ENCODE measurements around the gene CCDC183.
"Not testable (repeated sequence)": the region's sequence is repeated elsewhere in the genome, so short reads cannot be mapped to it uniquely, and the experiment has no call there.

The CCDC183 gene

GRCh38 chr9:136839229-136840139, 43.3 kb downstream of the CCDC183 start:
- no peak for DNase-seq (ENCODE audit: low spot score)

GRCh38 chr9:136840140-136840876, 44.2 kb downstream of the CCDC183 start:
- no peak for DNase-seq (ENCODE audit: low spot score)

GRCh38 chr9:136840877-136841645, 44.9 kb downstream of the CCDC183 start:
- peak; percentile 82 for DNase-seq (ENCODE audit: low spot score)

- DNase-seq (ENCODE audit: low spot score), result not testable (repeated sequence)
Observed at GRCh38 chr9:136841646-136842379, 45.7 kb downstream of the CCDC183 start.

- DNase-seq (ENCODE audit: low spot score), result peak; percentile 84
Observed at GRCh38 chr9:136842380-136842948, 46.3 kb downstream of the CCDC183 start, which contains the start of gene AJM1. TSS of gene AJM1 (plus strand) at chr9:136842478. CDS start at chr9:136844415, 1,937 bp downstream.

GRCh38 chr9:136843159-136843800, 47.1 kb downstream of the CCDC183 start:
- DNase-seq (ENCODE audit: low spot score), result not testable (repeated sequence)

- not testable (repeated sequence) for DNase-seq (ENCODE audit: low spot score)
Observed at GRCh38 chr9:136843801-136844740, 47.9 kb downstream of the CCDC183 start.

- DNase-seq (ENCODE audit: low spot score), result no peak
Observed at GRCh38 chr9:136844761-136845464, 48.8 kb downstream of the CCDC183 start.

GRCh38 chr9:136845465-136846260, 49.5 kb downstream of the CCDC183 start:
- no peak for DNase-seq (ENCODE audit: low spot score)

GRCh38 chr9:136846376-136847087, 50.4 kb downstream of the CCDC183 start:
- DNase-seq (ENCODE audit: low spot score), result no peak

GRCh38 chr9:136847088-136847825, 51.1 kb downstream of the CCDC183 start:
- DNase-seq (ENCODE audit: low spot score), result no peak

GRCh38 chr9:136847826-136848392, 51.8 kb downstream of the CCDC183 start:
- DNase-seq (ENCODE audit: low spot score), result no peak

- no peak for DNase-seq (ENCODE audit: low spot score)
Observed at GRCh38 chr9:136848393-136849037, 52.4 kb downstream of the CCDC183 start.

- peak; percentile 99 for DNase-seq (ENCODE audit: low spot score)
Observed at GRCh38 chr9:136849038-136849959, 53.2 kb downstream of the CCDC183 start, which contains the start of gene PHPT1. TSS of gene PHPT1 (plus strand) at chr9:136849409. CDS start at chr9:136849431, 22 bp downstream.
